Measurements from ENCODE around the gene DCD.

The DCD gene

GRCh38 chr12:54605138-54605970 is 42.8 kb downstream of the DCD start:
- no peaks in the 10 kb centered on the region for H3K36me3 ChIP-seq
- peaks cover 42% of the 10 kb centered on the region for H3K27me3 ChIP-seq
- H3K9me3 ChIP-seq: no peaks in the 10 kb centered on the region
- H3K27ac ChIP-seq: no peak overlapping the region
- H3K4me3 ChIP-seq (ENCODE audit: low read depth in 1 of 2, low read length in 1 of 2): no peak overlapping the region
- peaks cover 0 to 9% of the 10 kb centered on the region in 2 experiments for H3K4me1 ChIP-seq (ENCODE audit: control insufficient read depth in 1 of 2, insufficient read depth in 1 of 2, low read depth in 1 of 2, low read length in 1 of 2)
- no peak for TF ChIP-seq CTCF (IDR thresholded peaks at IDR 0.05)

GRCh38 chr12:54604436-54604835 is 43.7 kb downstream of the DCD start:
- Histone ChIP-seq H3K36me3 (no peaks in the 10 kb centered on the region), H3K27ac (no peak overlapping the region), H3K27me3 (peaks cover 42% of the 10 kb centered on the region), H3K9me3 (no peaks in the 10 kb centered on the region), H3K4me1 (ENCODE audit: control insufficient read depth in 1 of 2, insufficient read depth in 1 of 2, low read depth in 1 of 2, low read length in 1 of 2) (peaks cover 0 to 9% of the 10 kb centered on the region in 2 experiments), H3K4me3 (ENCODE audit: low read depth in 1 of 2, low read length in 1 of 2) (no peak overlapping the region)
- TF ChIP-seq CTCF (IDR thresholded peaks at IDR 0.05): no peak

- no peak for TF ChIP-seq CTCF (IDR thresholded peaks at IDR 0.05)
- Histone ChIP-seq H3K9me3 (no peaks in the 10 kb centered on the region), H3K36me3 (no peaks in the 10 kb centered on the region), H3K4me1 (ENCODE audit: control insufficient read depth in 1 of 2, insufficient read depth in 1 of 2, low read depth in 1 of 2, low read length in 1 of 2) (peaks cover 0 to 9% of the 10 kb centered on the region in 2 experiments), H3K27ac (no peak overlapping the region), H3K27me3 (peaks cover 39% of the 10 kb centered on the region), H3K4me3 (ENCODE audit: low read depth in 1 of 2, low read length in 1 of 2) (no peak overlapping the region)
Measured at GRCh38 chr12:54603872-54604271, 44.3 kb downstream of the DCD start.

- peak; percentile 67 for TF ChIP-seq CTCF (IDR thresholded peaks at IDR 0.05)
Measured at GRCh38 chr12:54603173-54603814, 44.9 kb downstream of the DCD start.

GRCh38 chr12:54602661-54603060 is 45.5 kb downstream of the DCD start:
- peaks cover 0 to 9% of the 10 kb centered on the region in 2 experiments for H3K4me1 ChIP-seq (ENCODE audit: control insufficient read depth in 1 of 2, insufficient read depth in 1 of 2, low read depth in 1 of 2, low read length in 1 of 2)
- H3K9me3 ChIP-seq: no peaks in the 10 kb centered on the region
- no peaks in the 10 kb centered on the region for H3K36me3 ChIP-seq
- no peak for TF ChIP-seq CTCF (IDR thresholded peaks at IDR 0.05)
- no peak overlapping the region for H3K4me3 ChIP-seq (ENCODE audit: low read depth in 1 of 2, low read length in 1 of 2)
- peaks cover 33% of the 10 kb centered on the region for H3K27me3 ChIP-seq
- H3K27ac ChIP-seq: no peak overlapping the region

More at GRCh38 chr12:54603173-54603814, 44.9 kb downstream of the DCD start:
- peaks cover 36% of the 10 kb centered on the region for H3K27me3 ChIP-seq
- H3K9me3 ChIP-seq: no peaks in the 10 kb centered on the region
- no peak overlapping the region for H3K27ac ChIP-seq
- no peak overlapping the region for H3K4me3 ChIP-seq (ENCODE audit: low read depth in 1 of 2, low read length in 1 of 2)
- no peaks in the 10 kb centered on the region for H3K36me3 ChIP-seq
- peaks cover 0 to 9% of the 10 kb centered on the region in 2 experiments for H3K4me1 ChIP-seq (ENCODE audit: control insufficient read depth in 1 of 2, insufficient read depth in 1 of 2, low read depth in 1 of 2, low read length in 1 of 2)
